ENCODE data around the gene ZNF554. TPM values are rescaled to one million over a fixed set of nuclear protein-coding genes. Genes with fewer than 3 reads are reported as not detected.
A peak's percentile ranks its signal among the peaks of the same experiment; 100 is the strongest.

ZNF554 gene
- total RNA-seq, 1 donor from 2014 or later, result 4.2 TPM

DNA sequence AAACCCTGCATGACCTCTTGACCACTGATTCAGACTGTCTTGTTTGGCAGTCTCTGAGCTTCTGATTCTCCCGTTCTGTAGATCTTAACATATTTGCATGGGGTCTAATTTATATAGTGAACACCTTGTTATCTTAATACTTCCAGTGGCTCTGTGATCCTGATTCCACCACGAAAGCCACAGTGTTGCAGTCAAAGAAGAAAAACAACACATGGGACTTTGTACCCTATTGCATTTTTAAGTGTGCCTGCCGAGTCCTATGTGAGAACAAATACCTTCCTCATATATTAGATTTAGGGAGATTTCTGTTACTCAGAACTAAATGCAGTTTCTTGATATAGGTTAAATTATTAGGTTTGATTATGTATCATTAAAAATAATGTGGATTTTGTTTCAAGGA is 35.2 kb downstream of the ZNF554 start:
- ATAC-seq (no peak), DNase-seq (no peak)
- Histone ChIP-seq H3K4me1 (no peaks in the 10 kb centered on the region), H3K9me3 (peaks cover 91% of the 10 kb centered on the region), H3K4me3 (no peak overlapping the region), H3K36me3 (peaks cover 32% of the 10 kb centered on the region), H3K27ac (no peak overlapping the region), H3K27me3 (ENCODE audit: low read depth) (no peaks in the 10 kb centered on the region)
- no peak for TF ChIP-seq CTCF (IDR thresholded peaks at IDR 0.05)
- intact Hi-C loops (cut with DNase I), result no loop called here

GRCh38 chr19:2856457-2857050 is 36.9 kb downstream of the ZNF554 start:
- Histone ChIP-seq H3K36me3 (peaks cover 21% of the 10 kb centered on the region), H3K27ac (no peak overlapping the region), H3K27me3 (ENCODE audit: low read depth) (no peaks in the 10 kb centered on the region), H3K9me3 (peaks cover 79% of the 10 kb centered on the region), H3K4me3 (no peak overlapping the region), H3K4me1 (no peaks in the 10 kb centered on the region)
- DNase-seq, result no peak
- TF ChIP-seq CTCF (IDR thresholded peaks at IDR 0.05), result no peak
- no peak for ATAC-seq
- intact Hi-C loops (cut with DNase I), result no loop called here

- no peak for TF ChIP-seq CTCF (IDR thresholded peaks at IDR 0.05)
- DNase-seq, result no peak
- Histone ChIP-seq H3K4me3 (no peak overlapping the region), H3K9me3 (peaks cover 56% of the 10 kb centered on the region), H3K27ac (no peak overlapping the region), H3K36me3 (no peaks in the 10 kb centered on the region), H3K4me1 (no peaks in the 10 kb centered on the region), H3K27me3 (ENCODE audit: low read depth) (no peaks in the 10 kb centered on the region)
- ATAC-seq, result peak in 1 of 2 donors; percentile 23
- intact Hi-C loops (cut with DNase I), result no loop called here
Measured at GRCh38 chr19:2858864-2859263, 39.2 kb downstream of the ZNF554 start.

DNA sequence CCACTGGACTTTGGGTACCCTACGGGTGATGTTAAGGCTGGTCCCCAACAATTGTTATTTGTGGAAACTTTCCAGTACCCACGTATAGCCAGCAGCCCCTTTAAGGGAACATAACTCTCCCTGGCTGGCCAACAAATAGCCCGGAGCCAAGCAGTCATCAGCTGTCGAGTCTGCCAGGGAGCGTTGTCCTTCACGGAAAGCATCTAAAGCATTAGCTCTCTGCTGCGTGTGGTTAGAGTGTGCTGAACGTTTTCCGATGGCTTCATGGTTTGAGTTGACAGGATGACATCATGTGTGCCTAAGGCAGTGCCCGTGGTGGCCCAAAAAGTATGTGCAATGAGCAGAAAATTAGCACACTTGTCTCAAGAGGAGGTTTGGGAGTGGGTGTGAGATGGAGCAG is 44.1 kb downstream of the ZNF554 start:
- DNase-seq, result no peak
- no peaks in the 10 kb centered on the region for H3K4me1 ChIP-seq
- H3K36me3 ChIP-seq, result no peaks in the 10 kb centered on the region
- intact Hi-C loops (cut with DNase I), result no loop called here
- no peak for TF ChIP-seq CTCF (IDR thresholded peaks at IDR 0.05)
- no peak overlapping the region for H3K4me3 ChIP-seq
- peaks cover 7% of the 10 kb centered on the region for H3K9me3 ChIP-seq
- H3K27ac ChIP-seq, result no peak overlapping the region
- ATAC-seq, result no peak
- no peaks in the 10 kb centered on the region for H3K27me3 ChIP-seq (ENCODE audit: low read depth)

DNA sequence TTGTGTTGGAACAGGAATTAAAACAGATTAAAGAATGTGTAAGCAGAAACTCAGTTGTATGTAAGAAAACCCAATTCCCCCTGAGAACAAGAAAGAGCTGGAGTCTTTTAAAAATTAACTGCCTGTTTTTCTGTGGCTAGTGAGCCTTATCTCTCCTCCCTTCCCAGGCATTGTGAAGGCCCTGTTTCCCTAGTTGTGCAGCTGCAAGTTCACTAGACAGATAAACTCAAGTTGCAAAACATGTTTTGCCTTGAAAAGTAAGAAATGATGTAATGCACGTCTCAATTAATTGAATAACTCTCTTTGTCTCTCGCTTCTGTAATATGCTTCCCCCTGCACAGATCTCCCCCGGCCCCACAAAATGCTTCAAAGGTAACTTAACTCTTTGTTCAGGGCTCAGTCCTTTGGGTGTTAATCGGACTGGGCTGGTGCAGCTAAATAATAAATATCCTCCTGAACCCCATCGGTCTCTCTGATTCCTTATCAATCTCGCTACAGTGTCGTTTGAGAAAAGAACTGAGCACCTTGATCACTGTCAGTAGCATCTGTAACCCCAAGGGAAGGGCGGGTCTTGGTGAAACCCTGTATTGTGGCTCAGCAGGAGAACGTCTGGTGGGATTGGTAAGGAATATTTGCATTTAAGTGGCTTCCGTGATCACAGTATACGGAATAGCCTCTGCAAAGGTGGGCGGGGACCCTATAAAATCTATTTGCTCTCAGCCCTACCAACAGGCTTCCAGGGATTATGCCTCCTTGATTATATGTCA is 45.8 kb downstream of the ZNF554 start:
- no peaks in the 10 kb centered on the region for H3K4me1 ChIP-seq
- no peaks in the 10 kb centered on the region for H3K36me3 ChIP-seq
- H3K27ac ChIP-seq, result no peak overlapping the region
- ATAC-seq (no peak), DNase-seq (no peak)
- TF ChIP-seq CTCF (IDR thresholded peaks at IDR 0.05), result no peak
- intact Hi-C loops (cut with DNase I), result no loop called here
- H3K27me3 ChIP-seq (ENCODE audit: low read depth), result no peaks in the 10 kb centered on the region
- no peaks in the 10 kb centered on the region for H3K9me3 ChIP-seq
- H3K4me3 ChIP-seq, result no peak overlapping the region

Measured in lower lobe of right lung (tissue), 2 donors.